ENCODE measurements around the gene GAA. TPM values are rescaled to one million over a fixed set of nuclear protein-coding genes. Genes with fewer than 3 reads are reported as not detected.
"Not testable (repeated sequence)": the region's sequence is repeated elsewhere in the genome, so short reads cannot be mapped to it uniquely, and the experiment has no call there.

Gene GAA
- polyA plus RNA-seq, 4 donors = 35.5 to 71.0 (median 42.4) TPM

DNA sequence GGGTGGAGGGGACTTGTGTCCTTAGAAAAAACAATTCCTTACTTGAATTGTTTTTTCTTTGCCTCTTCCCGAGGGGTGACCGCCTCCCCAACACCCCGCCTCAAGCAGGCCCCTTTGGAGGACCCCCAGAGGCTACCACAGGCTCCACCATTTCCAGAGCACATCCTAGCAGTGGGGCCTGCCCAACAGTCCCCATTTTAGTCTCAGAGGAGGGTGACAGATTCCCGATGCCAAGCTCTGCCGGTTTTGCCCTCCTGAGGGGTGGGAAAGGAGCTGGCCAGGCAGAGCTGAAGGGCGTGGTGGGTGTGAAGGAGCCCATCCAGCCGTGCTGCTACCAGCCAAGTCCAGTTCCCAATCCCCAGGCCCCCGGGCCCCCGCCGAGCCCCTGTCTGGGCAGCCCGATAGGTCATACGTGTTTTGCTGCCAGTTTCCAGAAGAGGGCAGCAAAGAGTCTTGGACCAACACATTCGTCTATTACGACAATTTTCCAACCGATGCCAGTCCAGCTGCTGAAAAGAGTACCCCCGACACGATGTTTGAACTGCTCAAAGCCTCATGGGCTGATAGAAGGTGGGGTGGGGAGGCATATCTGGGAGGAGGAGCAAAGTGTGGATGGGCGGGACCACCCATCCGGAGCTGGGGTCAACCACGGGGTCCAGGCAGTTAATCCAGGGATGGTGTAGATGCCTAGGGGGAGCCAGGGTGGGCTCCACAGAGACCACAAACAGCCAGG, 18.8 kb upstream of the GAA start:
- DNase-seq (ENCODE audit: low read depth in 4 of 4, low spot score in 3 of 4) = peak in 1 of 4 donors; percentile 71

DNA sequence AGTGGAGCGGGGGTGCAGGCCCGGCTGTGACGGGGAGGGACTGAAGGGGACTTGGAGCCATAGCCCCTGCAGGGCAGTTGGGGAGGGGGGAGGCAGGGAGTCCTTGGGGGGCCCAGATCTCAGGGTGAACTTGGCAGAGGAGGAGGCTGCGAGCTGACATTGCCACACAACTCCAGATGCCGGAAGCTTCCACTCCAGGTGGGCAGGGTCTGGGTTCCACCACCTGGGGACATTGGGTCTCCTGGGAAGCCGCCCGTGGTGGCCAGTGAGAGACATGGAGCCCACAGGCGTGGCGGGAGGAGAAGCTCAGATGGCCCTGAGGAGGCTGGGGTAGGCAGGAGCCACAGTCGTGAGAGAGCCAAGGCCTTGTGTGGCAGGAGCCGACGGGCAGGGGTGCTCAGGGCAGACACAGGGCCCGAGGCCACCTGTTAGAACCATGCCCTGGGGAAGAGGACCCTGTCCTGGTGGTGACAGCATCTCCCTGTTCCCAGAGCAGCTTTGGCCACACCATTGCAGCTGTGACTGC, 18.2 kb upstream of the GAA start:
- DNase-seq (ENCODE audit: low read depth in 4 of 4, low spot score in 3 of 4) = no peak

DNA sequence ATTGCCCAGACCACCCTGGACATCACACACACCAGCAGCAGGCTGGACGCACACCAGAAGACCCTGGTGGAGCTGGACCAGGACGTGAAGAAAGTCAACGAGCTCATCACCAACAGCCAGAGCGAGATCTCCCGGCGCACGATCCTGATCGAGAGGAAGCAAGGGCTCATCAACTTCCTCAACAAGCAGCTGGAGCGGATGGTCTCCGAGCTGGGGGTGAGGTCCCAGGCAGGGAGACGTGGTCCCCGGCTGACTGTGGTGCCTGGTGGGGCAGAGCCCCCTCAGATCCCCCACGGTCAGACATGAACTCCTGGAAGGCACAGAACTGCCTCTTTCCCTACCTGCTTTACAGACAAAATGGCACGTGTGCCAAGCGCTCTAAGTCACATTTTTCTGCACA, 16.6 kb upstream of the GAA start:
- DNase-seq (ENCODE audit: low read depth in 4 of 4, low spot score in 3 of 4) = no peak

DNA sequence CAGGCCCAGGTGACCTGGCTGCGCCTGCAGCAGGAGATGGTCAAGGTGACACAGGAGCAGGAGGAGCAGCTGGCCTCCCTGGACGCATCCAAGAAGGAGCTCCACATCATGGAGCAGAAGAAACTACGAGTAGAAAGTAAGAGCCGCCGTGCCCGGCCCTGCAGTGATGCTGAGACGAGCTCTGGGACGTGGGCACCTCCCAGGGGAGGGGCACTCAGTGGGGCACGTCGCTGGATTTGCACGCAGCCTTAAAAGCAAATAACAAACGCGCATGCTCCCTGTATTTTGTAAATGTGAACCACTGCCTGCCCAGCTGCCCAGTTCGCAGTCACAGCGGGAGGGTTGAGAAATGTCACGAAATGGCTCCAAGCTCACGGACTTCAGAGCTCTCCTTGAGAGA, 15.3 kb upstream of the GAA start:
- DNase-seq (ENCODE audit: low read depth in 4 of 4, low spot score in 3 of 4) = no peak

DNA sequence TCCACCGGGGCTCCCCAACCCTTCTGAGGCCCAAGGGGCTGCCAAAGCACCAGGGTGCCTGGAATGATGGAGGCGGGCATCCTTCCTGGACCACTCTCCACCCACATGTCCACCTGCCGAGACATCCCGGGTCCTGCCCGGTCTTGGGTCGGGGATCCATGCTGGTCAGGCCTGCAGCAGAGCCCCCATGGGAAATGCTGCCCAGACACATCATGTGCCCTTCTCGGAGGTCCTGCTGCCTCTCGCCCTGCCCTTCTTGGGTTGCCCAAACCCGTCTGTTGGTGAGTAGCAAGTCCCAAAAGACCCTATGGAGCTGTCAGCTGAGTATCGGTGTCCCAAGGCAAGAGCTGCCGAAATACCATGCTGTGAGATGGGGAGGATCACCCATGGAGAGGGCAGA, 14.8 kb upstream of the GAA start:
- DNase-seq (ENCODE audit: low read depth in 4 of 4, low spot score in 3 of 4) = no peak

DNA sequence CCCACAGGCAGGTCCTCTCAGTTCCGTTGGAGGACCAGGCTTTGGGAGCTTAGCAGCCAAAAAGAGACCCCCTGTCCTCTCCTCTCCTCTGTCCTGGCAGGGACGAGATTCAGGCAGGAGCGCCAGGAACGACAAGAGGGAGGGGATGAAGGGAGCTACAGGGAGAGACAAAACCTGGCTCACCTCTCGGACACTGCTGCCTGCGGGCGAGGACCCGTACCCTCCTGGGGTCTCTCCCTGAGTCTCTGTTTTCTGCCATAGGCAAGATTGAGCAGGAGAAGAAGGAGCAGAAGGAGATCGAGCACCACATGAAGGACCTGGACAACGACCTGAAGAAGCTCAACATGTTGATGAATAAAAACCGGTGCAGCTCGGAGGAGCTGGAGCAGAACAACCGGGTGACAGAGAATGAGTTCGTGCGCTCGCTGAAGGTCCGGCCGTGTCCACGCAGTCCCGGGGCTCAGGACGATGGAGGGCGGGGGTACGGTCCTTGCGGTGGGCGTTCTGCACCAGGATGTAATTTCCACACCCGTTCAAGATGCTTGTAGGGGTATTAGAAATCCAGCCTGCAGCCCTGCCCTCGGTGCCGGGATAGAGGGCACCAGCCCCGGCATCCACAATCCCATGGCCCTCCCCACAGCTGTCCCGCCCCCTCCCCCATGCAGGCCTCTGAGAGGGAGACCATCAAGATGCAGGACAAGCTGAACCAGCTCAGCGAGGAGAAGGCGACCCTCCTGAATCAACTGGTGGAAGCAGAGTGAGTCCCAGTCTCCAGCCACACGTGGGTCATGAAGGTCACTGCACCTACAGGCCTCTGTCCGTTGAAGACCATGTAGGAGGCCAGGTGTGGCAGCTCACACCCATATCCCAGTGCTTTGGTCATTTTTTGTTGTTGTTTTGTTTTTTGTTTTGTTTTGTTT, 13.8 kb upstream of the GAA start:
- no peak for DNase-seq (ENCODE audit: low read depth in 4 of 4, low spot score in 3 of 4)

DNA sequence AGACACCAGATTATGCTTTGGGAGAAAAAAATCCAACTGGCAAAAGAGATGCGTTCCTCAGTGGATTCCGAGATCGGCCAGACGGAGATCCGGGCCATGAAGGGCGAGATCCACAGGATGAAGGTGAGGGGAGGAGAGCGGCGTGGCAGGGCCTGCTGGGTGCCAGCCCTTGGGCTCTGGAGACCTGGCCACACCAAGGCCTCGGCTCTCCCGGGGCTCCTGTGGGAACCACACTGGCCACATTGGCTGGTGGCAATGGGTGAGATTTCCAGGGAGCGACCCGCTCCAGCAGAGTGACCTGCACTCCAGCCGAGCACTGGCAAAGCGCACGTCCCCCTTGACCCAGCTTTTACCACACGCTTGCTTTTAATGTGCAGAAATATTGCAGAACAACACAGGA, 11.6 kb upstream of the GAA start:
- DNase-seq (ENCODE audit: low read depth in 4 of 4, low spot score in 3 of 4) = no peak

DNA sequence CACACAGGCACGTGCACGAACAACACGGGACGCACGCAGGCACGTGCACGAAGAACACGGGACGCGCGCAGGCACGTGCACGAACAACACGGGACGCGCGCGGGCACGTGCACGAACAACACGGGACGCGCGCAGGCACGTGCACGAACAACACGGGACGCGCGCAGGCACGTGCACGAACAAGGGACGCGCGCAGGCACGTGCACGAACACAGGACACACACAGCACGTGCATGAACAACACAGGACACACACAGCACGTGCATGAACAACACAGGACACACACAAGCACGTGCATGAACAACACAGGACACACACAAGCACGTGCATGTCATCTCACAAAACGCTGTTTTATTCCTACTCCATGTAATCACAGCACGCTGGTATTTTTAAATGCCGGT, 11.2 kb upstream of the GAA start:
- not testable (repeated sequence) for DNase-seq (ENCODE audit: low read depth in 4 of 4, low spot score in 3 of 4)

DNA sequence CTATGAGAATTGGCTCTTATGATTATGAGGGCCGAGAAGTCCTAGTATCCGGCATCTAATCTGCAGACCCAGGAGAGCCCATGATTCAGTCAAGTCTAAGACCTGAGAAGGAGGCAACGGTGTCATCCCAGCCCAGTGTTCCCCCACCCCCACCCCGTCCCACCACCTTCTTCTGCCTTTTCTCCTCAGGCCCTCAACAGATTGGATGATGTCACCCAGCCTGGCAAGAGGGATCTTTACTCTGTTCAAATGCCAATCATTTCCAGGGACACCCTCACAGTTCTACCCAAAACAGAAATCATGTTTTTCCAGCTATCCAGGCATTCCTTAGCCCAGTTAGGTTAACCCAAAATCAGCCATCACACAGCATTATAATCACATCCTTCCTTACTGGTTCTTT, 10.0 kb upstream of the GAA start:
- no peak for DNase-seq (ENCODE audit: low read depth in 4 of 4, low spot score in 3 of 4)

DNA sequence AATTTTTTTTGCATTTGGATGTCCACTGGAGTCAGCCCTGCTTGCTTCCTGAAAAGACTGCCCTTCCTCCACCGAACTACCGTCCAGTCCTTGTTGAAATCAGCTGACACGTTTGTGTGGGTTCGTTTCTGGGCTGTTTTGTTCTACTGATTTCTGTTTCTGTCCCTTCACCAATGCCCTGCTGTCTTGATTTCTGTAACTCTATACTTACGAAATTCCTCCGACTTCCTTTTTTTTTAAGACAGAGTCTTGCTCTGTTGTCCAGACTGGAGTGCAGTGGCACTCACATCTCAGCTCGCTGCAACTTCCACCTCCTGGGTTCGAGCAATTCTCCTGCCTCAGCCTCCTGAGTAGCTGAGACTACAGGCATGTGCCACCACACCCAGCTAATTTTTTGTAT, 8.4 kb upstream of the GAA start:
- DNase-seq (ENCODE audit: low read depth in 4 of 4, low spot score in 3 of 4) = no peak

DNA sequence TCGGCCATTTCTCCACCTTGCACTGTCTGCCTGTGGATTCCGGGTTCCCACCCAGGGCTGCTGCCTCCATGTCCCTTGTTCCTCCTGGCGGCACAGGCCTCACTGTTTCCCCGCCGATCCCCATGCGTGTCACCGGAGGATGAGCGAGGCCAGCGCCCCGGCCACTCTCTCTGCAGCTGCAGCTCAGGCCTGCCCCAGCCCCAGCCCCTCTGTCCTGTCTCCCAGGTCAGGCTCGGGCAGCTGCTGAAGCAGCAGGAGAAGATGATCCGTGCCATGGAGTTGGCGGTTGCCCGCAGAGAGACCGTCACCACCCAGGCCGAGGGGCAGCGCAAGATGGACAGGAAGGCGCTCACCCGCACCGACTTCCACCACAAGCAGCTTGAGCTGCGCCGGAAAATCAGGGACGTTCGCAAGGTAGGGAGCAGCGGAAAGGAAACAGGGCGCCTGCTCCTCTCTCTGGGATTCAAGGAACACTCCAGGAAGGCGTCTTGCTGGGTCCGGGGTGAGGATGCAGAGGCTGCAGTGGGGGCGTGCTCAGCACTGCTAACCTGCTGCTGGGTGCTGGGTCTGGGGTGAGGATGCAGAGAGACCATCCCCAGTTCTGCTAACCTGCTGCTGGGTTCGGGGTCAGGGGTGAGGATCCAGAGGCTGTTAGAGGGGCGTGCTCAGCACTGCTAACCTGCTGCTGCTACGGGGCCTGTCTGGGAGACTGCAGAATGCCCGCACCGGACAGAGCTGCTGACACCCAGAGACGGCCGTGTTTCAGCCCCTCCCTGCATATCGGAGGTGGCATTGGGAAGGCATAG, 6.1 kb upstream of the GAA start:
- DNase-seq (ENCODE audit: low read depth in 4 of 4, low spot score in 3 of 4) = no peak

DNA sequence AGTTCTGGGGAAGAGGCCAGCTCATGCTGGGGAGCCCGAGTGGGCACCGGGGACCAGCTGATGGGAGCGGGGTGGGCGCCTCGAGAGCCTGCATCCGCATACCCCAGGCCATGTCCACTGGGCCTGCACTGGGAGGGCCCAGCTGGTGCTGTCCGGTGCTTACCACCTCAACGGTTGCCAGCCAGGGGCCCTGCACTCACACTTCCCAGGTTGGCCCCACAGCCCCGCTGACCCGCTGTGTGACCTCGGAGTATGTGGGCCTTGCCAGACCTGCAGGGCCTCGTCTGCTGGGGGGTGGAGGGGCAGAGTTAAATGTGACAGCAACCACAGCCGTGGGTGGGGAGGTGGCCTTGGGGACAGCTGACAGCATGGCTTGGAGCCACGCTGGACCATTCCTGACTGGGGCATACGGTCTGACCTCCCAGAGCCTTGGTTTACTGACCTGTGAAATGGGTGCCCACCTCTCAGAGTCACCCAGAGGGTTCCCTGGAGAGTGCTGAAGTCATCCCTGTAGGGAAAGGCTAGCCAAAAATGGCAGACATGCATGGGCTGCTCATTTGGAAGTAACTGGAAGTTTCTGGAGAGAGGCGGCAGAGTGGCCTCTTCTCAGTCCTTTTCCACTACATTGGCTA, 5.4 kb upstream of the GAA start:
- no peak for DNase-seq (ENCODE audit: low read depth in 4 of 4, low spot score in 3 of 4)

DNA sequence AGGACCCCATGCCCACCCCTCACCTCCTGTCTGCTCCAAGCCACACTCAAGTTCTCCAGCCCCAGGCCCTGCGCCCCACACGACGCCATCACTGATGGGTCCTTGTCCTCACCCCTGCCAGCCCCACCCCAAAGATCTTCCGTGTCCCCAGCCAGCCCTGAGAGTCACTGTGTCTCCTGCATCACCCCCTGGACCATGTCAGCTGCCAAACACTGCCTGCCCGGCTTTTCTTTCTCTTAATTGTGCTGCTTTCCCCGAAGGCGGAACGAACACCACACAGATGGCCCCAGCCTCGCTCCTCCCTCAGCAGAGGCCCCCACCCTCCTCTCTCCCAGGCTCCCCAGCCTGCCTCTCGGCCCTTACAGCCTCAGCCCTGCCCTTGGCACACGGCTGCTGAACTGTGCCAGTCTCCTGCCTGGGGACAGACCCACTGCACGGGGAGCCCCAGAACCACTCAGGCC, 4.8 kb upstream of the GAA start:
- no peak for DNase-seq (ENCODE audit: low read depth in 4 of 4, low spot score in 3 of 4)

DNA sequence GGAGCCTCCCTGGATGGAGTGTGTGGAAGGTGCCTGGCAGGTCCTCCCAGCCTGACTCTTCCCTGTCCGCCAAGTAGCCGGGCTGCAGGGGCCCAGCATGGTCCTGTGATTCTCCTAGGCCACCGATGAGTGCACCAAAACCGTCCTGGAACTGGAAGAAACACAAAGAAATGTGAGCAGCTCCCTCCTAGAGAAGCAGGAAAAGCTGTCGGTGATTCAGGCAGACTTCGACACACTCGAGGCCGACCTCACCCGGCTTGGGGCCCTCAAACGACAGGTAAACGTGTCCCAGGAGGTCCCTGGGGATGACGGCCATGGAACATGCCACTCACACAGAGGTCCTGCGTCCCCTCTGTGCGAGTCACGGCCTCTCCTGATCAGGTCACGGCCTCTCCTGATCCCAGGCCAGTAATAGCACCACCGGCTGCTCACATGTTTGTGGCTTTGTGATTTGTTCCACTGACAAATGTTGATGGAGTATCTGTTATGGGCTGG, 4.2 kb upstream of the GAA start:
- DNase-seq (ENCODE audit: low read depth in 4 of 4, low spot score in 3 of 4) = no peak

DNA sequence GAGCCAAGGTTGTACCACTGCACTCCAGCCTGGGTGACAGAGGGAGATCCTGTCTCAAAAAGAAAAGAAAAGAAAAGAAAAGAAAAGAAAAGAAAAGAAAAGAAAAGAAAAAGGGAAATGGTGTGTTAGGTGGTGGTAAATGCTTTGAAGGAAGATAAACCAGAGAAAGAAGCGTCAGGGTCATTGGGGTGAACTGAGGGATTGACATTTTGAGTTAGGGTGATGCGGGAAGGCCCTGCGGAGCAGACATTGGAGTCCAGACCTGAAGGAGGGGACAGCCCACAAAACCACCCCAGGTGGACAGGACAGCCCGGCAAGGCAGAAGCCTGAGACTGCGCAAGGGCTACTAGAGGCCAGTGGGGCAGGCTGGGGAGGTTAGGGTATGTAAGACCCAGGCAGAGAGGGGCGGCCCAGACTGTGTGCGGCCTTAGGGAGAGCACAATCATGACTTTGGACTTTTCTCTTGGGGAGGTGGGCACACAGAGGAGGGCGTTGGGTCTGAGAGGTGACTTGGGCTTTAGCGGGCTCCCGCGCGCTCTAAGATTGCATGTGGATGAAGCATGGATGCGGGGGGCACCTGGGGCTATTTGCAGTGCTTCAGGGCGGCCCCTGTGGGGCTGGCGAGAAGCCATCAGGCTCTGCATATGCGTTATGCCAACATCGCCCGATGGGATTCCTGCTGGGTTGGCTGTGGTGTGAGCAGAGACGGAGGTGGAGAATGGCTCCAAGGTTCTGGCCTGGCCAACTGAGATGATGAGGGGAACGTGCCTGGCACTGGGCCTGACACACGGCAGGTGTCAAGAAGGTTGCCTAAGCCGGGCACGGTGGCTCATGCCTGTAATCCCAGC, 3.3 kb upstream of the GAA start:
- no peak for DNase-seq (ENCODE audit: low read depth in 4 of 4, low spot score in 3 of 4)

DNA sequence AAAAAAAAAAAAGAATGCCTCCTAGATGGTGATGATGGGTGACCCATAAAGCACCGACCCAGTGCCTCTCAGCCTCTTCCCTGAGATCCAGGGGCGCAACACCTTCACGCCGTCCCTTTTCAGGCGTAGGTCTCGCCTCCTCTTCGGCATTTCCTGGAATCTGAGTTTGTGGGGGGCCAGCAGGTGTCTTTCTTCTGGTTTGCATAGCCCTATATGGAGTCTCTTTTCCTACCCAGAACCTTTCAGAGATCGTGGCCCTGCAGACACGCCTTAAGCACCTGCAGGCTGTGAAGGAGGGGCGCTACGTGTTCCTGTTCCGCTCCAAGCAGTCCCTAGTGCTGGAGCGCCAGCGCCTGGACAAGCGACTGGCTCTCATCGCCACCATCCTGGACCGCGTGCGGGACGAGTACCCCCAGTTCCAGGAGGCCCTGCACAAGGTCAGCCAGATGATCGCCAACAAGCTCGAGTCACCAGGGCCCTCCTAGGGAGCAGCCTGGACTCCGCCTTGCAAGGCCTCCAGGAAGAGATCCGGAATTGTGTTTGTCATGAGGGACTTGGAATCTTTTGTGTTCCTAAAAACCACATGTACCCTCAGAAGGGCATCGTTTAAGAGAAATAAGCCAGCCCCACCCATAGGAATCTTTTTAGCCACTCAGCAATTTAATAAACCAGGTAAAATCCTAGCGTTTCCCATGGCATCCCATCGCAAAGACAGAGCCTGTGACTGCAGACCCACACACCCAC, 1.9 kb upstream of the GAA start:
- DNase-seq (ENCODE audit: low read depth in 4 of 4, low spot score in 3 of 4) = no peak

DNA sequence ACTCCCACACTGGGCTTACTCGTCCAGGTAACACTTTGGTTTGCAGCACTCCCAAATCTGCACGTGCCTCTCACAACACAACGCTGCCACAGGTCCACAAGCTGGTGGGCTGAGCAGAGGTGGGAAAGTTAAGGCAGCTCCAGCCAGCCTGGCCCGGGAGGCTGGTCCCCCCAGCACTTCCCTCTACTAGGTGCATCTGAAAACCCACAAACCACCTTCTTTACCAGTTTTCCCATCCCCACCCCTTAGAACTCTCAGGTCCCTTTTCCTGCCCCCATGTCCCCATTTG, 1.4 kb upstream of the GAA start:
- no peak for DNase-seq (ENCODE audit: low read depth in 4 of 4, low spot score in 3 of 4)

DNA sequence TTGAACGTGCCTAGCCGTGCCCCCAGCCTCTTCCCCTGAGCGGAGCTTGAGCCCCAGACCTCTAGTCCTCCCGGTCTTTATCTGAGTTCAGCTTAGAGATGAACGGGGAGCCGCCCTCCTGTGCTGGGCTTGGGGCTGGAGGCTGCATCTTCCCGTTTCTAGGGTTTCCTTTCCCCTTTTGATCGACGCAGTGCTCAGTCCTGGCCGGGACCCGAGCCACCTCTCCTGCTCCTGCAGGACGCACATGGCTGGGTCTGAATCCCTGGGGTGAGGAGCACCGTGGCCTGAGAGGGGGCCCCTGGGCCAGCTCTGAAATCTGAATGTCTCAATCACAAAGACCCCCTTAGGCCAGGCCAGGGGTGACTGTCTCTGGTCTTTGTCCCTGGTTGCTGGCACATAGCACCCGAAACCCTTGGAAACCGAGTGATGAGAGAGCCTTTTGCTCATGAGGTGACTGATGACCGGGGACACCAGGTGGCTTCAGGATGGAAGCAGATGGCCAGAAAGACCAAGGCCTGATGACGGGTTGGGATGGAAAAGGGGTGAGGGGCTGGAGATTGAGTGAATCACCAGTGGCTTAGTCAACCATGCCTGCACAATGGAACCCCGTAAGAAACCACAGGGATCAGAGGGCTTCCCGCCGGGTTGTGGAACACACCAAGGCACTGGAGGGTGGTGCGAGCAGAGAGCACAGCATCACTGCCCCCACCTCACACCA, 724 bp downstream of the GAA start:
- DNase-seq (ENCODE audit: low read depth in 4 of 4, low spot score in 3 of 4) = no peak

Measured in left renal pelvis (tissue), 4 donors.